Hepatocyte (in vitro differentiated cells): Measurements from ENCODE around the gene LARP6. TPM values are rescaled to one million over a fixed set of nuclear protein-coding genes. Genes with fewer than 3 reads are reported as not detected.
"Not testable (repeated sequence)": the region's sequence is repeated elsewhere in the genome, so short reads cannot be mapped to it uniquely, and the experiment has no call there.

Source experiments
- DNase-seq: peaks from one replicate; pipeline ENCODE4 v3.0.0-alpha.2; 2016; ENCODE audit warnings: low spot score
- H2AFZ ChIP-seq: fragments of 200-600 bp; sonication (generic); 2 replicates; pipeline ENCODE4 v1.6.0; 2016; ENCODE audit warnings: antibody characterized with exemption, mild to moderate bottlenecking
- H3K27ac ChIP-seq: fragments of 200-600 bp; sonication (generic); 2 replicates; pipeline ENCODE4 v1.5.1; 2016; ENCODE audit warnings: mild to moderate bottlenecking
- H3K27me3 ChIP-seq: fragments of 200-600 bp; sonication (generic); 2 replicates; pipeline ENCODE4 v1.6.1; 2016
- H3K36me3 ChIP-seq: fragments of 200-600 bp; sonication (generic); replicated peaks from 2 replicates; pipeline ENCODE4 v1.5.1; 2016; ENCODE audit warnings: low read depth; ENCODE audit not compliant: insufficient read depth
- H3K4me1 ChIP-seq: fragments of 200-600 bp; sonication (generic); 2 replicates; pipeline ENCODE4 v1.5.1; 2016; ENCODE audit warnings: mild to moderate bottlenecking, moderate library complexity; ENCODE audit not compliant: insufficient read depth
- H3K4me2 ChIP-seq: fragments of 200-600 bp; sonication (generic); 2 replicates; pipeline ENCODE4 v1.6.0; 2016
- H3K4me3 ChIP-seq: fragments of 200-600 bp; sonication (generic); 2 replicates; pipeline ENCODE4 v1.5.1; 2016; ENCODE audit warnings: mild to moderate bottlenecking
- H3K79me2 ChIP-seq: fragments of 200-600 bp; sonication (generic); 2 replicates; pipeline ENCODE4 v1.6.0; 2017; ENCODE audit warnings: mild to moderate bottlenecking
- H3K9me2 ChIP-seq: fragments of 200-600 bp; sonication (generic); replicated peaks from 2 replicates; pipeline ENCODE4 v1.6.0; 2017; ENCODE audit warnings: mild to moderate bottlenecking; ENCODE audit not compliant: insufficient read depth
- H3K9me3 ChIP-seq: fragments of 200-600 bp; sonication (generic); 2 replicates; pipeline ENCODE4 v1.5.1; 2016; ENCODE audit warnings: low read depth, mild to moderate bottlenecking
- H4K20me1 ChIP-seq: fragments of 200-600 bp; sonication (generic); 2 replicates; pipeline ENCODE4 v1.6.0; 2016; ENCODE audit warnings: mild to moderate bottlenecking; ENCODE audit not compliant: insufficient read depth, poor library complexity, severe bottlenecking
- EZH2 ChIP-seq: fragments of 200-600 bp; sonication (generic); IDR thresholded peaks from 2 replicates; pipeline ENCODE4 v1.6.1; 2016; ENCODE audit warnings: antibody characterized with exemption, mild to moderate bottlenecking, borderline replicate concordance
- EZH2phosphoT487 ChIP-seq: fragments of 200-600 bp; sonication (generic); IDR thresholded peaks from one replicate; pipeline ENCODE4 v1.6.1; 2018; ENCODE audit warnings: antibody characterized with exemption, mild to moderate bottlenecking, low read depth, moderate library complexity; ENCODE audit not compliant: unreplicated experiment, severe bottlenecking
- WGBS: methylation state at CpG from one replicate; pipeline ENCODE4 v1.1.6; 2016; ENCODE audit warnings: low lambda C conversion rate; ENCODE audit errors: missing lambda C conversion rate; 5-methylcytosine and 5-hydroxymethylcytosine counted together
- polyA plus RNA-seq: library from polyadenylated mRNA; unstranded; fragments of >200 nt; fragmentation: Nextera tagmentation; extraction: Ambion mirVana; gene quantifications from 2 replicates; pipeline ENCODE4 v1.2.1, GENCODE V29; 2016
- total RNA-seq: library from RNA; depleted of rRNA; stranded (reverse); fragments of >200 nt; gene quantifications from 2 replicates; pipeline ENCODE4 v1.2.3, GENCODE V29; 2014
- TF ChIP-seq, protein P1 (sequence below): fragments of 200-600 bp; sonication (generic); IDR thresholded peaks from 2 replicates; pipeline ENCODE4 v1.5.1; 2016; ENCODE audit warnings: antibody characterized with exemption, mild to moderate bottlenecking; ENCODE audit not compliant: poor library complexity

Gene LARP6
- total and polyA plus RNA-seq, 2 experiments from 2014 or later: 45.9 to 50.0 TPM

DNA sequence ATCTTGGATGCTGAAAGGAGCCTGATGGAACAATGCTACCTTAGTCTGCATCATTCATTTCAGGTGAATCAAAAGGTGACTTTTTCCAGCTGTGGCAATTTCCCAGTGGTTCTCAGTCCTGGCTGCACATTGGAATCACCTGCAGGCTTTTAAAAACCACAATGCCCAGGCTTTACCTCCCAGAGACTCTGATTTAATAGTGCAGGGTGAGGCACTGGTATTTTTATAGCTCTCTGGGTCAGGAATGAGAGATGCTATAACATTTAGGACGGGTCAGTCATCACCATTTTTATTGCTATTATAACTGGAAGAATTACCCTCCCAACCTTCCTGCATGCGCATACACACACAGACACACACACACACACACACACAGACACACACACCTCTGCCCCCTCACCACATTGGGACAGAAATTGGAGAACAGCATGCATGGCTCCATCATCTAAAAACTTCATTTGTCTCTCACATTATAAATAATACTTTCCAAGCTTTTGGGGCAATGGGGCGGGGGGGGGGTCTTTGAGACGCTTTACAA is 41.1 kb downstream of the LARP6 start:
- Histone ChIP-seq H4K20me1 (no peaks in the 10 kb centered on the region), H3K27me3 (no peaks in the 10 kb centered on the region), H2AFZ (no peak overlapping the region), H3K27ac (no peak overlapping the region), H3K9me2 (no peaks in the 10 kb centered on the region), H3K4me3 (no peak overlapping the region), H3K4me2 (no peak overlapping the region), H3K79me2 (no peaks in the 10 kb centered on the region), H3K9me3 (no peaks in the 10 kb centered on the region), H3K4me1 (no peaks in the 10 kb centered on the region), H3K36me3 (no peaks in the 10 kb centered on the region)
- no peak for DNase-seq
- TF ChIP-seq, protein P1, sequence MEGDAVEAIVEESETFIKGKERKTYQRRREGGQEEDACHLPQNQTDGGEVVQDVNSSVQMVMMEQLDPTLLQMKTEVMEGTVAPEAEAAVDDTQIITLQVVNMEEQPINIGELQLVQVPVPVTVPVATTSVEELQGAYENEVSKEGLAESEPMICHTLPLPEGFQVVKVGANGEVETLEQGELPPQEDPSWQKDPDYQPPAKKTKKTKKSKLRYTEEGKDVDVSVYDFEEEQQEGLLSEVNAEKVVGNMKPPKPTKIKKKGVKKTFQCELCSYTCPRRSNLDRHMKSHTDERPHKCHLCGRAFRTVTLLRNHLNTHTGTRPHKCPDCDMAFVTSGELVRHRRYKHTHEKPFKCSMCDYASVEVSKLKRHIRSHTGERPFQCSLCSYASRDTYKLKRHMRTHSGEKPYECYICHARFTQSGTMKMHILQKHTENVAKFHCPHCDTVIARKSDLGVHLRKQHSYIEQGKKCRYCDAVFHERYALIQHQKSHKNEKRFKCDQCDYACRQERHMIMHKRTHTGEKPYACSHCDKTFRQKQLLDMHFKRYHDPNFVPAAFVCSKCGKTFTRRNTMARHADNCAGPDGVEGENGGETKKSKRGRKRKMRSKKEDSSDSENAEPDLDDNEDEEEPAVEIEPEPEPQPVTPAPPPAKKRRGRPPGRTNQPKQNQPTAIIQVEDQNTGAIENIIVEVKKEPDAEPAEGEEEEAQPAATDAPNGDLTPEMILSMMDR: no peak
- no peak for TF ChIP-seq EZH2
- TF ChIP-seq EZH2phosphoT487: no peak
- 74% methylated on average over 4 of the region's 4 CpGs for WGBS

DNA sequence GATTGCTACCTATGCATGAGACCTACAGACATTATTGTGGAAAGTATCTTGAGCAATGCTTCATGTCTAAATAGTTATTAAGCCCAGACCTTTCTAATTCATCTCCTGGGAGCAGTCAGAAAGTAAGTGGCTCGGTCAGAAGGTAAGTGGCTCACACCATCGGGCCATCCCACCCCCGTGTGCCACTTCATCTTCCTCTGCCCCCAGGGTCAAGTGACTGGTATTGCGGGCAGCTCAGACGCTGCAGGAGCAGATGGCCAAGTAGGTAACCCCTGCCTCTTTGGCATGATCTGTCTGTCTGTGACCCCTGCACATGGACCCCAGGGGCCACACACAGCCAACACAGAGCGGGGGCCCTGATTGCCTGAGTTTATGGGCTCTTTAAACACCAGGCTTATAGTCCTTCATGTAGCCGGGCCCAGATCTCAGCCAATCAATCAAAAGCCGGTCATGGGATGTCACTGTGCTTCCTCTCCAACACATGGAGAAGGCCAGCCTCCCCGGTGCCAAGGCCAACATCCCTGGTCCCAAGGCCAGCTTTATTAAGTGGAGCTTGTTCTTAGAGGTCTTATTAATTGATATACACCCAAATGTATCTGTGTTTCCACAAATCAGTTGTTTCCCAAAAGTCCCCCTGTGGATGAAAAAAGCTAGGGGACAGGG is 42.9 kb downstream of the LARP6 start:
- Histone ChIP-seq H3K9me2 (no peaks in the 10 kb centered on the region), H3K9me3 (no peaks in the 10 kb centered on the region), H3K27me3 (no peaks in the 10 kb centered on the region), H3K4me2 (no peak overlapping the region), H3K36me3 (no peaks in the 10 kb centered on the region), H4K20me1 (no peaks in the 10 kb centered on the region), H3K79me2 (no peaks in the 10 kb centered on the region), H2AFZ (no peak overlapping the region), H3K4me3 (no peak overlapping the region), H3K4me1 (no peaks in the 10 kb centered on the region), H3K27ac (no peak overlapping the region)
- no peak for DNase-seq
- WGBS: 88% methylated on average over 9 of the region's 9 CpGs
- TF ChIP-seq, protein P1: no peak
- TF ChIP-seq EZH2phosphoT487: no peak
- TF ChIP-seq EZH2: no peak

DNA sequence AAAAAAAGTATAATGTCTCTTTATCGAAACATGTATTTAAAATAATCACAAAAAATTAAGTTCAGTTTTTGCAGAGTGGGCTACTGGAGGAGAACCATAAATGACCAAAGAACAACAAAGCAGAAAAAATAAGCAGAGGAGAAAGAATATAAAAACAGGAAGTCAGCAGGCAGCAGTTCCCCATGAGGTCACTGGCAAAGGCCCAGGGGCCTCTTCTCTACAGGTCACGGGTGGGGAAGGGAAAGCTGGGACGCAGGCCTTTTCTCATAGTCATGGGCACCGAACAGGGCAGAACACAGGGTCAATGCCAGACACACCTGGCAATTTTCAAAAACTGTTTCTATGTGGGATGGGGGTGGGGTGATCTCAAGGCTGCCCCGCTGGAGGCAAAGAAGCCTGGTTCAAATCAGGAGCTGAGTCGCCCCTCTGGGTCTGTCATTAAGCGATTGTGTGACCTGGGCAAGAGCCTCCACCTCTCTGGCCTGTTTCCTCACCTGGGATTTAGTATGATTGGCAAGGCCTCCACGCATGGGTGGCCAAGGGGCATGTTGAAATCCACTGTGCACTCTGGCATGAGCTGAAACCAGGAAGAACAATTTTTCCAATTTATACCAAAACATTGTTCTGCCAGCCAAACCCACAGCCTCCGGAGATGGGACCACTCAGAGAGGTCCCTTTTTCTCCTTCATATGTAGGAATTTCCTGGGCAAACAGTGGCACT is 46.8 kb downstream of the LARP6 start:
- TF ChIP-seq, protein P1: no peak
- TF ChIP-seq EZH2 (no peak), EZH2phosphoT487 (no peak)

DNA sequence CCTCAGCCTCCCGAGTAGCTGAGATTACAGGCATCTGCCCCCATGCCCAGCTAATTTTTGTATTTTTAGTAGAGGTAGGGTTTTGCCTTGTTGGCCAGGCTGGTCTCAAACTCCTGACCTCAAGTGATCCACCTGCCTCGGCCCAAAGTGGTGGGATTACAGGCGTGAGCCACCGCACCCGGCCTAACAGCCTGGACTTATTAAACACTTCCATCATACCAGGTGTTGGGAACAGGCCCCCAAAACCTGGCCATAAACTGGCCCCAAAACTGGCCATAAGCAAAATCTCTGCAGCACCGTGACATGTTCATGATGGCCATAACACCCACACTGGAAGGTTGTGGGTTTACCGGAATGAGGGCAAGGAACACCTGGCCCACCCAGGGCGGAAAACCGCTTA is 49.6 kb downstream of the LARP6 start:
- not testable (repeated sequence) for H3K36me3 ChIP-seq, DNase-seq, H3K27ac ChIP-seq, H4K20me1 ChIP-seq, H2AFZ ChIP-seq, H3K4me2 ChIP-seq, H3K4me3 ChIP-seq, H3K79me2 ChIP-seq, H3K27me3 ChIP-seq, H3K9me2 ChIP-seq, H3K9me3 ChIP-seq, H3K4me1 ChIP-seq
- 98% methylated on average over 9 of the region's 9 CpGs for WGBS

More for the DNA sequence above, 46.8 kb downstream of the LARP6 start:
- H3K9me2 ChIP-seq: no peaks in the 10 kb centered on the region
- DNase-seq: no peak
- H3K4me3 ChIP-seq: no peak overlapping the region
- no peaks in the 10 kb centered on the region for H3K27me3 ChIP-seq
- no peaks in the 10 kb centered on the region for H3K36me3 ChIP-seq
- no peak overlapping the region for H2AFZ ChIP-seq
- H3K27ac ChIP-seq: no peak overlapping the region
- H3K79me2 ChIP-seq: no peaks in the 10 kb centered on the region
- H3K9me3 ChIP-seq: no peaks in the 10 kb centered on the region
- H3K4me2 ChIP-seq: no peak overlapping the region
- WGBS: 89% methylated on average over 9 of the region's 9 CpGs
- no peaks in the 10 kb centered on the region for H3K4me1 ChIP-seq
- no peaks in the 10 kb centered on the region for H4K20me1 ChIP-seq
